Neural progenitor cell (in vitro differentiated cells): ENCODE measurements around the gene DMRTC2. TPM values are rescaled to one million over a fixed set of nuclear protein-coding genes. Genes with fewer than 3 reads are reported as not detected.

Experiments used
- DNase-seq: peaks from one replicate; pipeline ENCODE4 v3.0.0-alpha.2; 2016; ENCODE audit warnings: low spot score
- H2AFZ ChIP-seq: fragments of 200-600 bp; sonication (generic); replicated peaks from 2 replicates; pipeline ENCODE4 v1.6.1; 2016; ENCODE audit warnings: antibody characterized with exemption
- H3F3A ChIP-seq: fragments of 200-600 bp; sonication (generic); 2 replicates; pipeline ENCODE4 v1.6.1; 2016; ENCODE audit warnings: antibody characterized with exemption, low read depth
- H3K27ac ChIP-seq: fragments of 200-600 bp; sonication (generic); 2 replicates; pipeline ENCODE4 v1.5.1; 2016; ENCODE audit warnings: mild to moderate bottlenecking
- H3K27me3 ChIP-seq: fragments of 200-600 bp; sonication (generic); 2 replicates; pipeline ENCODE4 v1.6.1; 2016; ENCODE audit warnings: mild to moderate bottlenecking, moderate library complexity
- H3K36me3 ChIP-seq: fragments of 200-600 bp; sonication (generic); 2 replicates; pipeline ENCODE4 v1.5.1; 2016
- H3K4me1 ChIP-seq: fragments of 200-600 bp; sonication (generic); 2 replicates; pipeline ENCODE4 v1.6.1; 2016; ENCODE audit warnings: mixed run types
- H3K4me2 ChIP-seq: fragments of 200-600 bp; sonication (generic); 2 replicates; pipeline ENCODE4 v1.6.1; 2016
- H3K4me3 ChIP-seq: fragments of 200-600 bp; sonication (generic); 2 replicates; pipeline ENCODE4 v1.5.1; 2016
- H3K79me2 ChIP-seq: fragments of 200-600 bp; sonication (generic); 2 replicates; pipeline ENCODE4 v1.6.1; 2016; ENCODE audit warnings: low read depth
- H3K9ac ChIP-seq: fragments of 200-600 bp; sonication (generic); 2 replicates; pipeline ENCODE4 v1.6.1; 2016
- H3K9me3 ChIP-seq: fragments of 200-600 bp; sonication (generic); 2 replicates; pipeline ENCODE4 v1.5.1; 2016; ENCODE audit warnings: low read depth
- H4K20me1 ChIP-seq: fragments of 200-600 bp; sonication (generic); 2 replicates; pipeline ENCODE4 v1.6.1; 2016; ENCODE audit warnings: low read depth
- H3K27ac Mint-ChIP-seq: 3 replicates; pipeline ENCODE4 v1.8.0; 2021; ENCODE audit warnings: mixed read lengths
- H3K27me3 Mint-ChIP-seq: 2 replicates; pipeline ENCODE4 v1.8.0; 2022; ENCODE audit warnings: low read depth, mild to moderate bottlenecking, inconsistent platforms, moderate library complexity, mixed read lengths; ENCODE audit not compliant: insufficient read depth
- H3K36me3 Mint-ChIP-seq: 3 replicates; pipeline ENCODE4 v1.8.0; 2021; ENCODE audit warnings: mixed read lengths
- H3K4me1 Mint-ChIP-seq: 3 replicates; pipeline ENCODE4 v1.8.0; 2021; ENCODE audit warnings: mixed read lengths
- H3K4me3 Mint-ChIP-seq: 3 replicates; pipeline ENCODE4 v1.8.0; 2021; ENCODE audit warnings: mild to moderate bottlenecking, moderate library complexity, mixed read lengths
- H3K9me3 Mint-ChIP-seq: 3 replicates; pipeline ENCODE4 v1.8.0; 2020; ENCODE audit warnings: mixed read lengths
- CTCF ChIP-seq: fragments of 200-600 bp; sonication (generic); IDR thresholded peaks from 2 replicates; pipeline ENCODE4 v1.5.1; 2017; ENCODE audit warnings: antibody characterized with exemption, mild to moderate bottlenecking
- EZH2 ChIP-seq: fragments of 200-600 bp; sonication (generic); IDR thresholded peaks from 2 replicates; pipeline ENCODE4 v1.6.1; 2017; ENCODE audit warnings: antibody characterized with exemption, mild to moderate bottlenecking, moderate library complexity
- EZH2phosphoT487 ChIP-seq: fragments of 200-600 bp; sonication (generic); IDR thresholded peaks from 2 replicates; pipeline ENCODE4 v1.6.1; 2017; ENCODE audit warnings: antibody characterized with exemption
- total RNA-seq: library from RNA; depleted of rRNA; stranded (reverse); fragments of >200 nt; gene quantifications from 2 replicates; pipeline ENCODE4 v1.2.3, GENCODE V29; 2015; ENCODE audit warnings: low replicate concordance

The DMRTC2 gene
- total RNA-seq, 1 donor from 2014 or later = not detected

GRCh38 chr19:41869374-41869955 lies 24.6 kb downstream of the DMRTC2 start:
- no peaks in the 10 kb centered on the region for H3K4me1 ChIP-seq
- Mint-ChIP-seq H3K4me1 (no peaks in the 10 kb centered on the region), H3K27me3 (peaks cover 2% of the 10 kb centered on the region), H3K4me3 (no peak overlapping the region), H3K36me3 (peaks cover 16% of the 10 kb centered on the region), H3K27ac (no peak overlapping the region), H3K9me3 (no peaks in the 10 kb centered on the region)
- TF ChIP-seq CTCF (no peak), EZH2phosphoT487 (no peak), EZH2 (no peak)
- H3K27me3 ChIP-seq = no peaks in the 10 kb centered on the region
- H3K9ac ChIP-seq = no peak overlapping the region
- no peak overlapping the region for H2AFZ ChIP-seq
- peaks cover 88% of the 10 kb centered on the region for H4K20me1 ChIP-seq
- H3K36me3 ChIP-seq = peaks cover 5% of the 10 kb centered on the region
- no peak overlapping the region for H3K4me2 ChIP-seq
- no peak for DNase-seq
- peaks cover 42% of the 10 kb centered on the region for H3K79me2 ChIP-seq
- peaks cover 82% of the 10 kb centered on the region for H3F3A ChIP-seq
- no peaks in the 10 kb centered on the region for H3K9me3 ChIP-seq
- no peak overlapping the region for H3K4me3 ChIP-seq
- H3K27ac ChIP-seq = no peak overlapping the region

DNA sequence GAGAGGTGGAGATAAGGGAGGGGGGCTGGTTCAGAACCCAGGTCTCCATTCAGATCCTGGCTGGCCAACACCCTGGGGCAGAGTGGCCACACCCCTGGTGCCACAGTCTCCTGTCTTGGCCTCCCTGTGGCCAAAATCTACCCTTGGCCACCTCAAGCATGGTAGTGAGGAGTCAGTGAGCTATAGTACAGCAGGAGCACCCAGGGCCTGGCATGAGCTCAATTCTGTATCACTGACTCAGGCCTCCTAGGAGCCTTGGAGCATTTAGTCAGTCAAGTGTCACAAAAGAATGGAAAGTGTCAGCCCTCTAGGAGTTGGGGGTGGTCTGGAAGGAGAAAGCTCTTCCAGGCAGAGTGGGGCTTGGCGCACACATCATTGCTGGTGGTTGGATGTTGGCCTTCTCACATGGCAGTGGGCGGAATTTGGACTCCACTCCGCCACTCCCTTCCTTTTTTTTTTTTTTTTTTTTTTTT lies 25.6 kb downstream of the DMRTC2 start:
- Histone ChIP-seq H3K9me3 (no peaks in the 10 kb centered on the region), H3K4me2 (no peak overlapping the region), H2AFZ (no peak overlapping the region), H3K79me2 (peaks cover 33% of the 10 kb centered on the region), H3K4me3 (no peak overlapping the region), H3F3A (peaks cover 73% of the 10 kb centered on the region), H3K9ac (no peak overlapping the region), H3K36me3 (no peaks in the 10 kb centered on the region), H4K20me1 (peaks cover 78% of the 10 kb centered on the region), H3K27ac (no peak overlapping the region), H3K27me3 (no peaks in the 10 kb centered on the region), H3K4me1 (no peaks in the 10 kb centered on the region)
- Mint-ChIP-seq H3K27me3 (peaks cover 2% of the 10 kb centered on the region), H3K27ac (no peak overlapping the region), H3K36me3 (peaks cover 10% of the 10 kb centered on the region), H3K4me3 (no peak overlapping the region), H3K4me1 (no peaks in the 10 kb centered on the region), H3K9me3 (no peaks in the 10 kb centered on the region)
- no peak for DNase-seq
- no peak for TF ChIP-seq CTCF

GRCh38 chr19:41871573-41872383 lies 26.9 kb downstream of the DMRTC2 start:
- Histone ChIP-seq H3K9me3 (no peaks in the 10 kb centered on the region), H3K27me3 (peaks cover 4% of the 10 kb centered on the region), H4K20me1 (peaks cover 66% of the 10 kb centered on the region), H3K27ac (no peak overlapping the region), H3K9ac (no peak overlapping the region), H3K4me1 (no peaks in the 10 kb centered on the region), H3K79me2 (peaks cover 19% of the 10 kb centered on the region), H3K4me3 (no peak overlapping the region), H3K4me2 (no peak overlapping the region), H3F3A (peaks cover 63% of the 10 kb centered on the region), H3K36me3 (no peaks in the 10 kb centered on the region), H2AFZ (no peak overlapping the region)
- H3K4me3 Mint-ChIP-seq = no peak overlapping the region
- no peaks in the 10 kb centered on the region for H3K4me1 Mint-ChIP-seq
- H3K36me3 Mint-ChIP-seq = peaks cover 9% of the 10 kb centered on the region
- TF ChIP-seq EZH2phosphoT487 (no peak), EZH2 (no peak), CTCF (no peak)
- H3K9me3 Mint-ChIP-seq = no peaks in the 10 kb centered on the region
- H3K27me3 Mint-ChIP-seq = peaks cover 3% of the 10 kb centered on the region
- no peak overlapping the region for H3K27ac Mint-ChIP-seq
- DNase-seq = no peak
